Right ventricle myocardium inferior (tissue), 1 donor: ENCODE data around the gene HHIPL2. TPM values are rescaled to one million over a fixed set of nuclear protein-coding genes. Genes with fewer than 3 reads are reported as not detected.

Experiments
- ATAC-seq: fragments of 200-7000 bp; cut with Tn5 transposase; one replicate; pipeline ENCODE4 v1.9.1; 2020; ENCODE audit warnings: mild to moderate bottlenecking, moderate library complexity
- DNase-seq: peaks from one replicate; pipeline ENCODE4 v3.0.0; 2021; ENCODE audit errors: missing footprints
- intact Hi-C: fragments of 100-400 bp; cut with DNase I; formaldehyde crosslinking; loops from one replicate; pipeline ENCODE4 v1.11.0; 2022
- long read RNA-seq: library from polyadenylated mRNA; unstranded; transcript quantifications from one replicate; pipeline ENCODE4 v2.0.0, GENCODE V29; 2021
- total RNA-seq: library from RNA; stranded (reverse); fragmentation: NEBNext Ultra II Directional; extraction: Animal tissue kit (Norgen Biotek cat#: 25700); gene quantifications from one replicate; pipeline ENCODE4 v1.2.1, GENCODE V29; 2021
- donor health status: DM: no; HTN: yes; CAD: no; lungs with severe emphysema.

Gene HHIPL2
- total RNA-seq, result not detected
- long read RNA-seq, result 0 reads

GRCh38 chr1:222547944-222548671 is at the start of gene HHIPL2:
Gene HHIPL2, minus strand, starts transcription at chr1:222548104. Its CDS starts 60 bp downstream, at chr1:222548044.
- intact Hi-C loops, result no loop called here
- ATAC-seq, result no peak

GRCh38 chr1:222596696-222597095 is 48.8 kb upstream of the HHIPL2 start:
- intact Hi-C loops, result no loop called here
- DNase-seq, result no peak
- no peak for ATAC-seq

More at GRCh38 chr1:222547944-222548671, at the start of gene HHIPL2:
- DNase-seq, result no peak

- ATAC-seq, result no peak
- DNase-seq, result no peak
- intact Hi-C loops, result no loop called here
Measured at GRCh38 chr1:222594789-222595188, 46.9 kb upstream of the HHIPL2 start.

- intact Hi-C loops, result loop anchor here (2.0 kb wide), 1 partner anchor 25 kb away; no protein-coding TSS in a partner anchor
- DNase-seq (no peak), ATAC-seq (no peak)
Measured at GRCh38 chr1:222592171-222592570, 44.3 kb upstream of the HHIPL2 start.

GRCh38 chr1:222589462-222590302 is 41.8 kb upstream of the HHIPL2 start, which contains the start of gene TAF1A:
Gene TAF1A, minus strand, starts transcription at chr1:222589933.
- peak; percentile 95 for ATAC-seq
- peak; percentile 96 for DNase-seq
- intact Hi-C loops, result loop anchor here (5.0 kb wide), 1 partner anchor 43 kb away; no protein-coding TSS in a partner anchor

- intact Hi-C loops, result loop anchor here (5.0 kb wide), 1 partner anchor 44 kb away; no protein-coding TSS in a partner anchor
- no peak for DNase-seq
- no peak for ATAC-seq
Measured at GRCh38 chr1:222588135-222588534, 40.2 kb upstream of the HHIPL2 start.

GRCh38 chr1:222586842-222587241 is 38.9 kb upstream of the HHIPL2 start:
- intact Hi-C loops, result loop anchor here (5.0 kb wide), 1 partner anchor 45 kb away; no protein-coding TSS in a partner anchor
- DNase-seq (no peak), ATAC-seq (no peak)

- DNase-seq, result no peak
Measured at GRCh38 chr1:222583079-222583478, 35.2 kb upstream of the HHIPL2 start.

GRCh38 chr1:222582099-222582774 is 34.3 kb upstream of the HHIPL2 start:
- intact Hi-C loops, result no loop called here
- no peak for DNase-seq
- no peak for ATAC-seq

More at GRCh38 chr1:222583079-222583478, 35.2 kb upstream of the HHIPL2 start:
- intact Hi-C loops, result no loop called here
- no peak for ATAC-seq

- ATAC-seq (no peak), DNase-seq (no peak)
- intact Hi-C loops, result no loop called here
Measured at GRCh38 chr1:222579316-222579715, 31.4 kb upstream of the HHIPL2 start.

- ATAC-seq (no peak), DNase-seq (no peak)
- intact Hi-C loops, result no loop called here
Measured at GRCh38 chr1:222570837-222571236, 22.9 kb upstream of the HHIPL2 start.

- intact Hi-C loops, result no loop called here
- DNase-seq, result no peak
- ATAC-seq, result no peak
Measured at GRCh38 chr1:222561656-222562055, 13.8 kb upstream of the HHIPL2 start.

GRCh38 chr1:222557574-222557973 is 9.7 kb upstream of the HHIPL2 start:
- ATAC-seq, result no peak
- intact Hi-C loops, result no loop called here
- no peak for DNase-seq

- ATAC-seq (no peak), DNase-seq (no peak)
Measured at GRCh38 chr1:222557148-222557547, 9.2 kb upstream of the HHIPL2 start.

GRCh38 chr1:222555992-222556615 is 8.2 kb upstream of the HHIPL2 start:
- no peak for DNase-seq
- ATAC-seq, result no peak
- intact Hi-C loops, result no loop called here

More at GRCh38 chr1:222557148-222557547, 9.2 kb upstream of the HHIPL2 start:
- intact Hi-C loops, result no loop called here

- no peak for ATAC-seq
- intact Hi-C loops, result no loop called here
- DNase-seq, result no peak
Measured at GRCh38 chr1:222554177-222554576, 6.3 kb upstream of the HHIPL2 start.

GRCh38 chr1:222552882-222553281 is 5.0 kb upstream of the HHIPL2 start:
- DNase-seq (no peak), ATAC-seq (peak; percentile 63)
- intact Hi-C loops, result no loop called here

- intact Hi-C loops, result no loop called here
- ATAC-seq (no peak), DNase-seq (no peak)
Measured at GRCh38 chr1:222547260-222547614, 667 bp downstream of the HHIPL2 start.
